SU-DHL-6 (cell line): Measurements from ENCODE around the gene ATP6V0B.

Experiments used
- H2AFZ ChIP-seq: fragments of 200-600 bp; sonication (generic); 2 replicates; pipeline ENCODE4 v1.6.1; 2014; ENCODE audit warnings: low read depth, mild to moderate bottlenecking, moderate library complexity, mixed read lengths, antibody characterized with exemption, low read length; ENCODE audit not compliant: severe bottlenecking
- H3F3A ChIP-seq: fragments of 200-600 bp; shearing (Covaris generic); 2 replicates; pipeline ENCODE4 v1.6.0; 2016; ENCODE audit warnings: antibody characterized with exemption, mild to moderate bottlenecking; ENCODE audit not compliant: insufficient read depth
- H3K27ac ChIP-seq: fragments of 200-600 bp; sonication (generic); 2 replicates; pipeline ENCODE4 v1.5.1; 2016; ENCODE audit warnings: low read depth, mild to moderate bottlenecking, low read length, moderate library complexity, mixed read lengths
- H3K27me3 ChIP-seq: fragments of 200-600 bp; sonication (generic), shearing (Covaris generic); 2 replicates; pipeline ENCODE4 v1.6.0; 2014; ENCODE audit warnings: mild to moderate bottlenecking, low read length
- H3K36me3 ChIP-seq: fragments of 200-600 bp; sonication (generic); 2 replicates; pipeline ENCODE4 v1.6.1; 2014; ENCODE audit warnings: mild to moderate bottlenecking, low read length, mixed read lengths
- H3K4me2 ChIP-seq: fragments of 300-600, 200-600 bp; shearing (Covaris generic), sonication (generic); 2 replicates; pipeline ENCODE4 v1.6.0; 2014; ENCODE audit warnings: low read length, low read depth, mild to moderate bottlenecking; ENCODE audit not compliant: poor library complexity, severe bottlenecking
- H3K4me3 ChIP-seq: fragments of 200-600 bp; sonication (generic); 2 replicates; pipeline ENCODE4 v1.5.1; 2014; ENCODE audit warnings: antibody characterized with exemption, low read length, mild to moderate bottlenecking, mixed read lengths; ENCODE audit not compliant: insufficient read depth, poor library complexity, severe bottlenecking
- H3K79me2 ChIP-seq: fragments of 200-600 bp; sonication (generic); 2 replicates; pipeline ENCODE4 v1.6.1; 2014; ENCODE audit warnings: mild to moderate bottlenecking, low read length, moderate library complexity; ENCODE audit not compliant: insufficient read depth
- H3K9ac ChIP-seq: fragments of 200-600 bp; sonication (generic); 2 replicates; pipeline ENCODE4 v1.7.0; 2014; ENCODE audit warnings: mild to moderate bottlenecking, low read length
- H3K9me2 ChIP-seq: fragments of 200-600 bp; sonication (generic); replicated peaks from 2 replicates; pipeline ENCODE4 v1.6.1; 2014; ENCODE audit warnings: low read length; ENCODE audit not compliant: insufficient read depth
- H3K9me3 ChIP-seq: fragments of 200-600 bp; sonication (generic); 2 replicates; pipeline ENCODE4 v1.6.1; 2014; ENCODE audit warnings: low read length, mixed read lengths; ENCODE audit not compliant: insufficient read depth
- H4K20me1 ChIP-seq: fragments of 200-600 bp; sonication (generic); 2 replicates; pipeline ENCODE4 v1.6.1; 2014; ENCODE audit warnings: low read depth, mild to moderate bottlenecking, antibody characterized with exemption, low read length, moderate library complexity, mixed read lengths
- CTCF ChIP-seq: fragments of 200-600 bp; sonication (generic); IDR thresholded peaks from one replicate; pipeline ENCODE4 v1.5.1; 2017; ENCODE audit warnings: antibody characterized with exemption, mild to moderate bottlenecking, low read length, moderate library complexity; ENCODE audit not compliant: insufficient read depth, poor library complexity, severe bottlenecking
- EZH2phosphoT487 ChIP-seq: fragments of 200-600 bp; sonication (generic), shearing (Covaris generic); conservative IDR thresholded peaks from 2 replicates; pipeline ENCODE4 v1.6.1; 2018; ENCODE audit warnings: mild to moderate bottlenecking, antibody characterized with exemption, low read length, moderate library complexity, mixed read lengths

The ATP6V0B gene

GRCh38 chr1:44002165-44002564, 27.4 kb downstream of the ATP6V0B start:
- no peaks in the 10 kb centered on the region for H4K20me1 ChIP-seq
- H3K9ac ChIP-seq, result no peak overlapping the region

GRCh38 chr1:44002606-44003157, 27.9 kb downstream of the ATP6V0B start:
- no peaks in the 10 kb centered on the region for H3K27me3 ChIP-seq
- H3K9ac ChIP-seq, result no peak overlapping the region
- H3K9me2 ChIP-seq, result no peaks in the 10 kb centered on the region
- no peaks in the 10 kb centered on the region for H3K79me2 ChIP-seq
- H3F3A ChIP-seq, result no peaks in the 10 kb centered on the region
- TF ChIP-seq CTCF (no peak), EZH2phosphoT487 (no peak)
- no peak overlapping the region for H3K4me2 ChIP-seq
- no peaks in the 10 kb centered on the region for H4K20me1 ChIP-seq
- no peak overlapping the region for H2AFZ ChIP-seq
- H3K27ac ChIP-seq, result no peak overlapping the region
- no peak overlapping the region for H3K4me3 ChIP-seq
- H3K36me3 ChIP-seq, result no peaks in the 10 kb centered on the region
- H3K9me3 ChIP-seq, result no peaks in the 10 kb centered on the region

More at GRCh38 chr1:44002165-44002564, 27.4 kb downstream of the ATP6V0B start:
- Histone ChIP-seq H3F3A (no peaks in the 10 kb centered on the region), H3K27ac (no peak overlapping the region), H3K9me3 (no peaks in the 10 kb centered on the region), H3K4me2 (no peak overlapping the region), H2AFZ (no peak overlapping the region), H3K36me3 (no peaks in the 10 kb centered on the region), H3K4me3 (no peak overlapping the region), H3K9me2 (no peaks in the 10 kb centered on the region), H3K27me3 (no peaks in the 10 kb centered on the region), H3K79me2 (no peaks in the 10 kb centered on the region)
- no peak for TF ChIP-seq CTCF
- TF ChIP-seq EZH2phosphoT487, result no peak

GRCh38 chr1:44008259-44008658, 33.5 kb downstream of the ATP6V0B start:
- Histone ChIP-seq H3K9ac (no peak overlapping the region), H4K20me1 (no peaks in the 10 kb centered on the region), H2AFZ (no peak overlapping the region), H3K4me2 (no peak overlapping the region), H3K9me3 (no peaks in the 10 kb centered on the region), H3K36me3 (no peaks in the 10 kb centered on the region), H3K79me2 (no peaks in the 10 kb centered on the region), H3K4me3 (no peak overlapping the region), H3K27ac (no peak overlapping the region), H3K27me3 (no peaks in the 10 kb centered on the region), H3F3A (no peaks in the 10 kb centered on the region), H3K9me2 (no peaks in the 10 kb centered on the region)
- TF ChIP-seq CTCF (no peak), EZH2phosphoT487 (no peak)
